Measurements from ENCODE around the gene NELFA.
"Not testable (repeated sequence)": the region's sequence is repeated elsewhere in the genome, so short reads cannot be mapped to it uniquely, and the experiment has no call there.

The NELFA gene

DNA sequence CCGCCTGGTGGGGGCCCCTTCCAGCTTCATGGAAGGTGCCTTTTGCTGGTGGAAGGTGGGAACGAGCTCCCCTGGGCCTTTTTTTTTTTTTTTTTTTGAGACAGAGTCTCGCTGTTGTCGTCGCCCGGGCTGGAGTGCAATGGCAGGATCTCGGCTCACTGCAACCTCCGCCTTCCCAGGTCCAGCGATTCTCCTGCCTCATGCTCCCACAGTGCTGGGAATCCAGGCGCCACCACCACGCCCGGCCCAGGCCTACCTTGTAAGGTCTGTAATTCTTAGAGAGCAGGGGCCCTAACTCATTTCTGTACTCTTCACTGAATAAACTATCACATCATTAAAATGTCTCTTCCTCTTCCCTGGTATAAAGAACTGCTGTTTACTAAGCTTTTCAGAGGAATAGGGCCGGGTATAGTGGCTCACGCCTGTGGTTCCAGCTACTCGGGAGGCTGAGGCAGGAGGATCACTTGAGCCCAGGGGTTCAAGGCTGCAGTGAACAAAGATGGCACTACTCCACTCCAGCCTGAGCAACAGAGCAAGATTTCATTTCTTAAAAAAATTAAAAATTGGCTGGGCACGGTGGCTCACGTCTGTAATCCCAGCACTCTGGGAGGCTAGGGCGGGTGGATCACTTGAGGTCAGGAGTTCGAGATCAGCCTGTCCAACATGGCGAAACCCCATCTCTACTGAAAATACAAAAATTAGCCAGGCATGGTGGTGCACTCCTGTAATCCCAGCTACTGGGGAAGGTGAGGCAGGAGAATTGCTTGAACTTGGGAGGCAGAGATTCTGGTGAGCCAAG, 14.9 kb downstream of the NELFA start:
- DNase-seq: not testable (repeated sequence)

DNA sequence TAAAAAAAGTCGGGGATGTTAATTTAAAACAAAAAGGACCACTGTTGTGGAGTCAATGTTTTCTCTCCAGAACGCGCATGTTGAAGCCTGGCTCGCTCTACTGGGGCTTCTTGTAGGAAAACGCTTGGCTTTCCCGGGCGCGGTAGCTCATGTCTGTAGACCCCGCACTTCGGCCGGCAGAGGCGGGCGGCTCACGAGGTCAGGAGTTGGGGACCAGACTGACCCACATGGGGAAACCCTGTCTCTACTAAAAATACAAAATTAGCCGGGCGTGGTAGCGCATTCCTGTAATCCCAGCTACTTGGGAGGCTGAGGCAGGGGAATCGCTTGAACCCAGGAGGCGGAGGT, 15.6 kb downstream of the NELFA start:
- DNase-seq: no peak

DNA sequence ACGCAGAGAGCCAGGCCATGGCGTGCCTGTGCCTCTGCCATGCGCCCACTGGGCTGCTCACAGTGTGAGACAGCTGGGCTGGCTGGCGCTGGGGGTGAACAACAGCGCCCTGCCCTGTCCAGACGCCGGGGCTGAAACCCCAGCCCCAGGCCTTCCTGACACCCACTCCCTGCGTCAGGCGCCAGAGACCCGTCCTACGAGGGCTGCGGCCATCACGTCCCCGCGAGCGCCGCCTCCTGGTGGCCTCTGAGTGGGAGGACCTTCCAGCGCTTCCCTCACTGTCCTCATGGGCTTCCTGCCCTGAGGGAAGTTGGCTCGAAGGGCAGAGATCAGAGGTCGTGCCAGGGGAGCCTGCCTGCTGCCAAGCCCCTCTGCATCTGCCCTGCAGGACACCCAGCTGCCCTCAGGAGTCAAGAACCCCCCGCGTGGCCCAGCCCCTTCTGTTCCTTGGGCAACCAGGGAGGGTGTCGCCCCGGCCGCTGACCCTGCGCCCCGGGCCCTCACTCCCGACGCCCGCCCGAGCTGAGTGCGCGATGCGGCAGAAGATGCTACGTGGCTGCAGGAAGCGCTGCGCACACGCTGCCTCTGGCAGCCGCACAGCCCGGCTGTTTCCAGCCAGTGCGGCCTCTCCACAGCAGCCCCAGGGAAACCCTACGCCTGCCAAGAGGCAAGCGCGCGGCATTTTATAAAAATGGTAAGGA, 16.2 kb downstream of the NELFA start:
- DNase-seq: no peak

DNA sequence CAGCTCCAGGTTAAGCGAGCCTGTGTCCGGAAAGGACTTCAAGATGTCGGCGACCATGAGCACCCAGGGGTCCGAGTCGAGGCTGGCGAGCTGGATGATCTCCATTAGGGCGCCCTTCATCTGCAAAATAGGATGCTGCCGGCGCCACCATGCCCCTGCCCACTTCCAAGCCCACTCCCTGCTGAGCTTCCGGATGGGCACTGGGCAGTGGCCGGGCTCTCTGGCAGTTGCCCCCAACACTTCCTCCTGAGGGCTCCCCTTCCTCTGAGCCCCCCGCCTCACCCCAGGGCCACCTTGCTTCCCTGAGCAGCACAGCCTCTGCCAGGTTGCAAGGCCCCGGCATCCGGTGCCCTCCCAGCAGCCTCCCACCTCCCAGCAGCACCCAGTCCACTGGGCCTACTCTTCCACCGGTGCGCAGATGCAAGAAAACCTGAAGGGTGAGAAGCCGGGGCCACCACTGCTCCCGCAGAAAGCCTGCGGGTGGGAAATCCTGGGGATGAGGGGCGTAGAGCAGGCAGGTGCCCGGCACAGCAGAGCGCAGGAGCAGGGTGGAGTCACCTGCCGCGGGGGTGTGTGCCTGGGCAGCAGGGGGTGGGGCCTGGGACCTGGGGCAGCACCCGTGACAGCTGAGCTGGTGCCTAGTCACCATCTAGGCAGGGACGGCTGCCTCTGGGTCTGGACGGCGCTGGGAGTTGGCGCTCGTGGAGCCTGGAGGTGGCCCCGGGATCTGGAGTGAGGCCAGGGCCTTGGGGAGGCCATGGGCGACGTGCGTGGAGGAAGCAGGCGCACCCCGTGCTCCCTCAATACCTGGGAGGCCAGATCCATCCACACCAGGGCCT, 17.0 kb downstream of the NELFA start:
- no peak for DNase-seq

DNA sequence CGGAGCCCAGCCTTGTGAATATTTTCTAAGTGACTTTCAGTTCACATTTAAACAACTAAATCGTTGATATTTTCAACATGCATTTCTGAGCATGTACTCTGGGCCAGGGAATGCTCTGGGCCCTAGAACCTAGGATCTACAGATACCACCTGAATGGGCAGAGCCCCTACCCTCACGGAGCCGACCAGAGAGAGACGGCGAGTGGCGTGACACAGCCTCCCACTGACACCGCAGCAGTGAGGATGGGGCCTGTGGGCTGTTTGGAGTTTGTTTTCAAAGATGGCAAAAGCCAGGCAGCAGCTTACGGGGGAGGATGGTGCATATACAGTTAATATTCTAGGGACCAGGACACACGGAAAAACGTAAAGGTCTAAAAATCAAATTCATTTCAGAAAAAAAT, 17.7 kb downstream of the NELFA start:
- no peak for DNase-seq

DNA sequence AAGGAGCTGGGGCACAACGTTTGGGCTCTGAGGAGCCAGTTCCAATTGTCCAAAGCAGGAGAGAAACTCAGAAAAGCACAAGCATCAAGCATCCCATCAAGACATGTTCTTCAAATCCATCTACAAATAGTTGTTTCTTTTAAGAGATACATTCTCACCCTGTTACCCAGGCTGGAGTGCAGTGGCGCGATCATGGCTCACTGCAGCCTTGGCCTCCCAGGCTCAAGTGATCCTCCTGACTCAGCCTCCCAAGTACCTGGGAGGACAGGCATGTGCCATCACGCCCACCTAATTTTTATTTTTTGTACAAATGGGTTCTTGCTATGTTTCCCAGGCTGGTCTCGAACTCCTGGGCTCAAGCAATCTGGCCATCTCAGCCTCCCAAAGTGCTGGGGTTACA, 18.1 kb downstream of the NELFA start:
- no peak for DNase-seq

DNA sequence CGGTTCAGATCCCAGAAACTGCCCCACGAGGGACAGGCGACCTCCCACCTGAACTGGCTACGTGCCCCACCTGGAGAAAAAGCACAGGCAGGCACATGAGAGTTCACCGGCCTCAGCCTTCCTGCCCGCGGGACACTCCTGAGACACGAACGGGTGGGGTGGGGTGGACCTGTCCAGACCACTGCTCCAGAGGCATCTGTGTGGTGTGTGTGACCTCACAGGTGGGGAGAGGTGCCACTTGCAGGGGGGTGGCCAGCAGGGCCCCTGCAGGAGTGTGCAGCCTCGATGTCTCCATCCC, 18.5 kb downstream of the NELFA start:
- DNase-seq: no peak

DNA sequence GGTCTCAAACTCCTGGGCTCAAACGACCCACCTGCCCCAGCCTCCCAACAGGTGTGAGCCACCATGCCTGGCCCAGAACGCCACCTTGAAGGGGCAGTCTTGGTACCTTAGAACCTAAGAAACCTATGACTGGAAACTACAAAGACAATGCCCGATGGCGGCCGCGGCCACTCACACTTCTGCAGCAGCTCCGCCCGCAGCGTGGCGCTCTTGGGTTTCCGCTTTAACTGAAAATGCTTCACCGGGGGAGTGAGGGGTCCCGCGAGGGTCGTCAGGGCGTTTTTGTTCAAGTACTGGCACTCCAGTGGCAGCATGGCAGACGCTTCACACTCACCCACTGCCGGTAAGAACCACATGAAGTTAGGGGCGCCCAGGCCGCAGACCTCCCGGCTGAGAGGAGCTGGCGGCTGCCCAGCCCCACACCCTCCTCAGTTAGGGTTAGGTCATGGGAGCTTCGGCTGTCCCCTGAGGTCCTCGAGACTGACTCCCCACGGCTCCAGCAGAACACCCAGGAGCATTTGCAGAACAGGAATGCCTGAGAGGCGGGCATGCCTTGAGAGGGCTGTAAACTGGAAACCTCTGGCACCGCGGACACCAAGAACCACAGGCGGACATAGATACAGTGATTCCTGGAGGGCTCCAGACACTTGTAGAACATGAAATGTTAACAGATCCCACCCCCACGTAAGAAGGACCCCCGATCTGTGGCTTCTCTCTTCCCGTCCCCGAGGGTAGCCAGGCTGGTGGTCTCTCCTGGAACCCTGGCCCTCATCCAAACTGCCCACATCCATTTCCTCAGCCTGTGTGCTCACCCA, 19.0 kb downstream of the NELFA start:
- no peak for DNase-seq

DNA sequence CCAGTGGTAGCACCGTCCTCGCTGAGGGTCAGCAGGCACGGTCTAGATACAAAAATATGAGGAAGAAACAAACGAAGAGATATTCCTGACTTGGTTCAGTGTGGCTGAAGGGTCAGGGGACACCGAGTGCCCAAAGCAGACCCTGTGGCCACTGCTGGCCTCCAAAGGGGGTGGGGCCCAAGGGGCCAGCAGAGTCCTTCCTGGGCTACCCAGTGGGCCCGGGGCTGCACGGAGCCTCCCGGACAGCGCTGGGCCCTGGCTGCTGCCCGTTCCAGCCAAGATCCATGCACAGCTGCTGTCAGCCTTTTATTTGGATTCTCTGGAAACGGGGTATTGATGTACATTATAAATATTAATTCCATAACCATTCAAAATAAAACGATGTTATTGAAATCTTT, 20.4 kb downstream of the NELFA start:
- DNase-seq: no peak

DNA sequence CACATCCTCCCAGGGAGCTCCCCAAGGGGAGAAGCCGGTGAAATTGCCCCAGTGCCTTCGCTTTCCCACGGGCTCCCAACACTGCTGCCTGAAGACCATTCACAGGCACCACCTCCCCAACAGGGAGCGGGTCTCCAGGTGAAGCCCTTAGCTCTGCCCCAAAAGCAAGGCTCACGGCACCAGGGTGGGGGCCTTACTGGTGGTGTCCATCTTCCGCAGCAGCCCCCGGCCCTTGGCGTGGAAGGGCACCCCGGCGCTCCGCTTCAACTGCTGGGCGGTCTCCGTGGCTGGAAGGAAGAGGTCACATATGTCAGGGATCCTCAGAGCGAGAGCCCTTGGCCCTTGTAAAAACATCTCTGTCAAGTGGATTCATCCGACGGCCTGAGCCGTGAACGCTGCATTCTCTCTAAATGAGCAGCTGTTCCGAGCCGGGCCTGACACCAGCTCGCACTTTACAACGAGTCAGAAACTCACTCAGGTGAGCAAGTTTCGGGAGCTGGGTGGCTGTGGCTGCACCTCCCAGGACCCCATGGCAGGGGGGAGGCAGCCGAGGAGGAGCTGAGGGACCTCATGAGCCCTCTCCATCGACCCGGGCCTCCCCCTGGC, 20.9 kb downstream of the NELFA start:
- no peak for DNase-seq

DNA sequence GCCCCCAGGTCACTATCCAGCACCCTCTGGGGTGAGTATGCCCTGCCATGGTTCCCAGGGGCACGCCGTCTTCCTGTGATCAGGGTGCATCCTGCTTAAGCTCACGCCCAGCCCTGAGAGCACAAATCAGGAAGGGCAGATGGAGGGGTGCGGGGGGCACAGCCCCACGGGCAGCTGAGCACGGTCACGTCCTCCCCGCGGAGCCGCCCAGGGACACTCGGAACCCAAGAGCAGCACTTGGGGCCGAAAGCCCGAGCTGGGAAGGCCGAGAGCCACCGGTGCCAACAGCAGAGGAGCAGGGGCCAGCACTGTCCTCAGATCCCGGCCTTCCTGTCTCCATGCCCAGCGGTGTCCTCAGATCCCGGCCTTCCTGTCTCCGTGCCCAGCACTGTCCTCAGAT, 21.5 kb downstream of the NELFA start:
- DNase-seq: no peak

DNA sequence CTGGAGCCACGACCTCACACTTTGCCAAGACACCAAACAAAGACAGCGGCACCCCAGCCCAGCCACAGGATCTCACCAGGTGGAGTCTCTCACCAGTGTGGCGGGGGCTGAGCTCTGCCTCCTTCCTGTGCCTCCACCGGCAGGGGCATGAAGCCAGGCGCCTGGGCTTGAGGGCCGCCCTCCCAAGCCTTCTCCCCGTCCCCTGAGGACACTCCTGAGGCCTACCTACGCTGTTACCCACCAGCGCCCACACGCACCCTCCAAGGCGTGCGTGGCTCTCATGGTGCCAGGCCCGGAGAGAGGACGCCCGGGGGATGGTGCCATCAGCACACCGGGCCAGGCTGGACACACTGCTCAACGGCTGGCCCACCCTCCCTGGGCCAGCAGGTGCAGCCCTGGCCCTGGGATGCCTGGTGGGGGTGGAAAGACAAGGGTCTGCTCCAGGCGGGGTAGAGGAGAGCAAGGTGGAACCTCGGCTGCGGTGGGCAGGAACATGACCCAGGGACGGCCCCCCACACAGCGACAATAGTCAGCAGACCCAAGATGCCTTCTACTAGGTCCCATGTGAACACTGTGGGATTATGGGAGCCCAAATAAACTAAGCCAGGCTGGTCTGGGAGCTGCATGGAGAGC, 22.1 kb downstream of the NELFA start:
- DNase-seq: no peak

DNA sequence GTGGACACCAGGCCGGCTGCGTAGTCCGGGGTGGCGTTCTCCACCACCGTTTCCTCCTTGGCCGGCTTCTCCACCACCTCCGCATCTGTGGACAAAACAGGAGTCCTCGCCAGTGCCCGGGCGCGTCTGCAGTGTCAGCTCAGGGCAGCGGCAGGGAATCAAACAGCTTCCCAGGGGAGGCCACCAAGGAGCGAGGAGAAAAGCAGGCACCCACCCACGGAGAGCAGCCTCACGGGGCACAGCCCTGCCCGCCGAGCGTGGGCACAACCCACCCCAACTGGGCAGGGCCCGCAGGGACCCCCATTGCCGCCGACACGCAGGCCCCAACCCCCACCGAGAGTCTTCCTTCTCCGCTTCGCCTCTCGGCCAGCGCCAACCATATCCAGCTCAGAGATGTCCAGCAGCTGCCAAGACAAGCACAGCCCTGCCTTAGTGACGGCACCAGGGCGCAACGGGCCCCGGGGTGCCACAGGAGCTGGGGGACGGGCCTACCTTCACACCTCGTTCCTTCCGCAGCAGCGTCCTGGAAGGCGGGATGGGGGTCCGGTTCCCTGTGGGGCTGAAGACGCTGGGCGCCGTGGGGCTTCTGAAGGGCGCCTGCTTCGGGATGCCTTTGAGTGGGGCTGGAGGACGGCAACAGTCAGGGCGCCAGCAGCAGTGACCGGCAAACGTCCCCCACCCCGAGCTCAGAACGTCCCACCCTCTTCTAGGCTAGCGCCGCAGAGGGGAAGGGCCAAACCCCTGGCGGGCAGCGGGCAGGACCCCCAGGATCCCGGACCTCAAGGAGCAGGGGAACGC, 22.8 kb downstream of the NELFA start:
- DNase-seq: no peak

DNA sequence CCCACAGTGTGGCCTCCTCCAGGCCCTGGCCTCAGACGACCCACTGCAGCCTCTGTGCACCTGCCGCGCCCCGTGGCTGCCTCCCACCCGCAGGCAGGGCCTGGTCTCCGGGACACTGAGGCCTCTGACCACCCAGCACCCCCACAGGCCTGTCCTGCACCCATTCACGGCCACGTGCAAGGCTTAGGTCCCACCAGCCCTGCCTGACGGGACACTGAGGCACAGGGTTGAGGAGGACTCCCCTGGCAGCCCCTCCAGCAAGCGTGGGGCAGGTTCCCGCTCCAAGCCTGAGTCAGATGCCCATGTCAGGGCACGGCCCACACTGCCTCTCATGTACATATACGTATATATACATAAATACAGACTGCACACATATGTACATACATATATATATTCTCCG, 23.5 kb downstream of the NELFA start:
- no peak for DNase-seq

DNA sequence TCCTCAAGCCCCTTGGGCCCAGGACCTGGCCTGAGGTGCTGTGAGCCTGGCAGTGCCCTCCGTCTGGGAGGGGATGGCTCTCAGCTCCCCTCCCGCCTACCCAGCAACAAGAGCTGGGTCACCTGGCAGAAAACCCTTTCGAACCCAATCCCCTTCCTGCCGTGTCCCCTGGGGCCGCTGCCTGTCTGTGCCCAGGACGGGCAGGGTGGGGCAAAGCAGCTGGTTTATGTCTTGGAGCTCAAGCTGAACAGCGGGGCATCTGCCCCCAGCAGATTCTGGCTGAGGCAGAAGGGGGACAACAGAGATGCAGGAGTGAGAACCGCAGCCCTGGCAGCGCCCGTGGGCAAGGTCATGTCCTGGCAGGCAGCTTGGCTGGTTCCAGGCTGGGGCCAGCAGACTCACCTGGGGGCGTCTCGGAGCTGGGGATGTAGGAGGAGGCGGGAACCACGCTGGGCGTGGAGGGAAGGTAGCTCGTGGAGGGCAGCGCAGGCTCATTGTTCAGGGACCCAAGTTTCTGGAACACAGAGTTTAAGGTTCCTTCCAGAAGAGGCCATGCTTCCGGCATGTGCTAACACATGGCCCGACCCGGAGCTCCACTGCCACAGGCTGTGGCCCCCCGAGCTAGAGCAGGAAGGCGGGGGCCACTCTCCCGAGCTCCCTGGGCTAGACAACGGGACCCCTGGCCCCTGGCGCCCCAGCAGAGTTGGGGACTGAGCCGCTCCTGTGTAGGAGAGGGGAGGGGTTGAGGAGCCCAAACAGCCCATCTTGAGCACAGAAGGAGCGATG, 24.2 kb downstream of the NELFA start:
- DNase-seq: no peak

DNA sequence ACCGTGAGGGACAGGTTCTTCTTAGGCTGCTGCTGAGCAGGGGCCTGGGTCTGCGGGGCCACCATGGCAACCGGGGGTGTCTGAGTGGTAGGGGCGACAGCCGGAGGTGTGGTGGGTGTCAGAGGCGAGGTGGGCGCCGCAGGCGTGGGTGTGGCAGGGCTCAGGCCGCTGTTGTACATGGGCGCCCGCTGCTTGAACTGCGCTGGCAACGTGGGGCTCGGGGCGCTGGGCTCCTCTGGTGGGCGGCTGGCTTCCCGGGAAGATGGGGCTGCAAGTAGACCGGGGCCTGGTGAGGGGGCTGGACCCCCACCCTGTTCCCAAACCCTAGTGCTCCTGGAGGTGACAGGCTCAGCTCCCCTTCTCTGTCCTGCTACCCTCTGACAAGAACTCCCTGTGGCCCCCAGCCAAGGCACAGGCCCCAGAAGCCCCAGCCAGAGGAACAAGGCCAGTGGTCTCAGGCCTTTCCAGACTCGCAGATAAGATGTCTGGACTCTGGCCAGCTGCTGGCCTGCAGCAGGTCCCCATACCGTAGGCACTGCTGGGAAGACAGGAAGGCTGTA, 24.8 kb downstream of the NELFA start:
- DNase-seq: no peak

DNA sequence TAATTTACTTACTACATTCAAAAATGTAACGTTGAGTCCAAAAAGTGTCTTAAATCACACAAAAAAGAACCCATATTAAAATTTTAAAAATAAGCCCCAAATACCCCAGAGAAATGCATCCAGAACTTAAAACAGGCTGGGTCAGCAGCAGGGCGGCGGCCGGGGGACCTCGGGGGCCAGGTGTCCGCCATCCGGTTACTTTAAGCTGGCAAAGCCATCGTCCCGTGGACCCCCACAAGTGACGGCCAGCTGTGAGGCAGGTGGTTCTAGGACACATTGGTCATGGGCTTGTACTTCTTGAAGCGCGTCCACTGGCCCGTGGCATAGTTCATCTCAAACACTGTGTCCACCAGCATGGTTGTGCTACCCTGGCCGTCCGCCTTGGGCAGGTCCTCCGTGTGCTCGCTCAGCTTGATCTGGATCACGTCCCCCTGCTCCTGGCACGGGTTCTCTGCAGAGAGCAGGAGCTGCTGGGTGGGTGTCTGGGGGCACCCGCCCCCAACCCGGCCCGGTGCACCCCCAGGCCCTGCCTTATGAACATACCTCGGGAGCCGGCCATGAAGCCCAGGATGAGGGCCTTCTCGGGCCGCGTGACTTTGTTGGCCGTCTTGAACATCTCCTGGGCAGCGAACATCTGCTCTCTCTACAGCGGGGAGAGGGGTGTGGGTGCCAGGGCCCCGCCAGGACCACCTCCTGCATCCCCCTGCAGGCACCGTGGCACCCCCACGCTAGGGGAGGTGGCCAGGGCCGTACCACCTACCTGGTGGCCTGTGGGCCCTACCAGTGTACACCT, 25.5 kb downstream of the NELFA start:
- DNase-seq: no peak

DNA sequence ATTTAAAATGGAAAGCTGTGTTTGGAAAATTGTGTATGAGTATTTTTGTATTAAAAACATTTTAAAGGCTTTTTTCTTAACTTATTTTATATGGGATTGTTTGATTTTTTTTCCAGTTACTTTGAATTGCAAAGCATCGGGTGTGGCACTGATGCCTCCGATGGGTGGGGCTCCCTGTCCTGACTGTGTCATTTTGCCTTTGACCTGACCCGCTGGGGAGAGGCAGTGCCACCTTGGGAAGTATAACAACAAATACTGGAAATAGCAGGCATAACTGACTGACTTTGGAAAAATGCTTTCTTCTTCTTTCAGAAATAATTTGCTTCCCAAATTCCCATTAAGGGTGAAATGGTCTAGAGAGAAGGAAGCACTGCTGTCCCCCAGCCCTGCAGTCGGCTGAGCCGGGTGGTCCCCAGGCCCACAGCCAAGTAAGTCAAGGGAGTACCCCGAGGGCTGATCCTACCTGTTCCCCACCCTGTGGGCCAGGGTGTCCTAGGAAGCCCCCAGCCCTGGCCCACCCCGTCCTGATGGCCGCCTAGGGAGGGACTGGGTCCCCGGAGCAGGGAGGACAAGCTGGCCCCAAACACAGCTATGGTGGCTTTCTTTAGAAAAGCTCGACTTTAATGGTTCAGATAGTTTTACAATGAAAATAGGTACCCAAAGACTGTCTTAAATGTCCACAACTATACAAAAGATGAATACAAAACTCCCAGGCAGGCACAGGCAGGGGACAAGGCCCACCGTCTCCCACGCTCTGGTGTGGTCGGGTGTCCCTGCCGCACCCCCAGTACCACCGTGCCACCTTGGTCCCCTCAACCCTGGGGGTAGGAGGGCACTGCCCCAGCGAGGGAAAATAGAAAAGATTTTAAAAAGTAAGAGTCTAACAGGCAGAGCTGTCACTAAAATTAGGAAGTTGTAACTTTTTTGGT, 26.4 kb downstream of the NELFA start:
- DNase-seq: no peak

All from NCI-H187 (cell line).